Midbrain (tissue), 1 donor: ENCODE results near the gene DNAAF1.
"Not testable (repeated sequence)": the region's sequence is repeated elsewhere in the genome, so short reads cannot be mapped to it uniquely, and the experiment has no call there.

Source experiments
- DNase-seq: peaks from one replicate; lab custom pipeline; 2025; lab: John Stamatoyannopoulos, UW

Gene DNAAF1

GRCh38 chr16:84144859-84145639, at the start of gene DNAAF1, which contains the start of gene HSDL1:
Gene DNAAF1 (plus strand): TSS chr16:84145308. CDS start chr16:84145441, 133 bp downstream.
Gene HSDL1 (minus strand): TSS chr16:84145177. CDS start chr16:84131321, 13,856 bp downstream.
- DNase-seq = peak; percentile 93

DNA sequence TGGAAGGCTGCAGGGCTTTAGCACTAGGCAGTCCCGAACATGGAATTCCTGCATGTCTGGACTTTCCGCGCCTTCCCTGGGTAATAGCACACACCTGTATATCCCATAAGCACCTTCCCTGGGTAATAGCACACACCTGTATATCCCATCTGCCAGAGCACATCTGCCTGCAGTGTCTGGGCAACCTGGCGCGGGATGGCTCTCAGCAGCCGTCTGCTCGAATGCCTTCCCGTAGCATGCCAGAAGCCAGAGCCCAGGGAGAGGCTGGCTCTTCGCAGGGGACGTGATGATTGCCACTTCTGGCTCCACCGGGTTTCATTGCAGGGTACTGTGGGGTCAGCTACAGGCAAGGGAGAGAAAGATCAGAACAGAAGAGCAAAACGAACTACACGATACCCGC, 49.6 kb upstream of the DNAAF1 start:
- DNase-seq = no peak

- DNase-seq = no peak
Measured at GRCh38 chr16:84096447-84097005, 48.6 kb upstream of the DNAAF1 start.

GRCh38 chr16:84098939-84099338, 46.2 kb upstream of the DNAAF1 start:
- no peak for DNase-seq

GRCh38 chr16:84103678-84104077, 41.4 kb upstream of the DNAAF1 start:
- DNase-seq = no peak

DNA sequence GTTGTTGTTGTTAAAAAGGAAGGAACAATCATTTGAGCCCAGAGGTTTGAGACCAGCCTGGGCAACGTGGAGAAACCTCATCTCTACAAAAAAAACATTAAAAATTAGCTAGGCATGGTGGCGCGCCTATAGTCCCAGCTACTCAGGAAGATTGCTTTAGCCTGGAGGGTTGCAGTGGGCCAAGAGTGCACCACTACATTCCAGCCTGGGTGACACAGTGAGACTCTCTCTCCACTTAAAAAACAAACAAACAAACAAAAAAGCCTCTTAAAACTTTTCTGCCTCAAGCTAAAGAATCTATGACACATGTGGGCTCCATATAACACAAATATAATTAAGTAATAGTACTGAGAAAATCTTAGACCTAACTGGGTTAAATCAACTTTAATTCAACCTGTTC, 40.9 kb upstream of the DNAAF1 start:
- no peak for DNase-seq

- no peak for DNase-seq
Measured at GRCh38 chr16:84105301-84105815, 39.8 kb upstream of the DNAAF1 start.

- no peak for DNase-seq
Measured at GRCh38 chr16:84105948-84106740, 39.0 kb upstream of the DNAAF1 start.

GRCh38 chr16:84107921-84108320, 37.2 kb upstream of the DNAAF1 start:
- no peak for DNase-seq

DNA sequence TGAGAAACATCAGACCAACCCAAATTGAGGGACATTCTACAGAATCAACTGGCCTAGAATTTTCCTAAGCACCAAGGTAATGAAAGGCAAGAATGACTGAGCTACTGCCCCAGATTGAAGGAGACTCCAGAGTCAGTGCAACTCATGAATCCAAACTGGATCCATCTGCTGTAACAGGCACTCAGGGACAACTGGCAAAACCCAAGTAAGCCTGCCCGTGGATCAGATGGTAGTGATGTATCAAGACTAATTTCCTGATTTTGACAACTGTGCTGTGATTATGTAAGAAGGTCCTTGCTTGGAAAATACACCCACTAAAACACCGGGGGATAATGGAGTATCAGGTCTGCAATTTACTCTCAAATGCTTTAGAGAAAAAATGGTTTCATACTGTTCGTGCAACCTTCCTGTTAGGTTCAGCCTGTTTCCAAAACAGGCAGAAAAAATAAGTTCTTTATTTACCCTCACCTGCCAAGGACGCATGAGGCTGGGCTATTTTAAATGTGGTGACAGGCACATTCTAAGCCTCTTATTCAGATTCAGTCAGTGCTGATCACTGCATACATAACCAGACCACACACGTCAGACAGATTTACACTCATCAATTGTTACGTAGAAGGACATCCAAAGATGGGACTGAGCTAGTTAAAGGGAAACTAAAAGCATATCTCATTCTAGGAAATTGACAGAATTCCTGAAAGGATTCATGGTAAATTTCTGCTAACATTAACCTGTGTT, 35.3 kb upstream of the DNAAF1 start:
- no peak for DNase-seq

DNA sequence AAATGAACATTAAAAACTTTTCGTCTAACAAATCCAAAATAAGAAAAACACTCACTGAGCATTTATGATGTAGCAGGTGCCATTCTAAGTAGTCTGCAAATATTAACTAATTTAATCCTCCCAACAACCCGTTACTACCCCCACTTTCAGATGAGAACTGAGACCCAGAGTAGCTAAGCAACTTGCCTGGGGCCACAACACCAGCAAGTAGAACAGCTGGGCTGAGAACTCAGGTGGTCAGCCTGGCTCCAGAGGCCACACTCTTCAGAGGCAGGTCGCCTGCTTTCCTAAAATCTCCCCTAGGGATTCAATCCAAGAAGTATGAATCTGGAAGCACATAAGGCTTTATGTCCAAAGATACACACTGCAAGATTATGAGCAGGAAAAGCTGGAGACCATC, 34.6 kb upstream of the DNAAF1 start:
- no peak for DNase-seq

- no peak for DNase-seq
Measured at GRCh38 chr16:84111525-84111924, 33.6 kb upstream of the DNAAF1 start.

GRCh38 chr16:84111949-84112348, 33.2 kb upstream of the DNAAF1 start:
- not testable (repeated sequence) for DNase-seq

DNA sequence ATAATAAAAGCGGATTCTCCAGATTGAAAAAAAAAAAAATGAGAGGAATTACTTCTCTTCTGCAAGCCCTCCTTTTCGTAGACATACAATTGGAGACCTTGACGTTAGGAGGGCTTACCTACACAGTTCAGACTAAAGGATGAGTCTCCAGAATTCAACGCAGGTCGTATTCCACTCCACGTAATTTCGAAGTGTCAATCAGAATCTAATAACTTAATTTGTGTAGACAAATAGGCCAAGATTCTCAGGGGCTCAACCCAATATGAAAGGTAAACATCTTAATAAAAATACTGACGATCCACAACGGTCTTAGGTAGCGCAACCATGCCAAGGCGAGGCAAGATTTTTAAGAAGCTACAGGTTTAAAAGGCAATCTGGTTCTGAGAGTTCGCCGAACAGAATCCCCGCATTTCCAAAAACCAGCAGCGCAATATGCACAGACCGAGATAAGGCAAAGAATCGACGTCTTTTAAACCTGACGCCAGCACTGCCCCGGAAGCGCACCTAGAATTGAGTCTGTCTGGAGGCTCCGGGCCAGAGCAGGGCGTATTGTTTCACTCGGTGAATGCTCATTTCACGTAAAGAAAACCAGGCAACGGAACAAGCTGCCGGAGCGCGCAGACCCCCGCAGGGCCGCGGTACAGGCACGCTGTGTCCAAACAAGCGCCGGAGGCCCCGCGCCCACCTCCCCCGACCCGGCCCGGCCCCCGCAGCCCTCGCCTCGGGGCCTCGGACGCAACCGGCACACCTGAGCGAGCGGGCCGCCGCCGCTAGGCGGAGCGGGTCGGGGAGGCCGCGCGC, 29.0 kb upstream of the DNAAF1 start:
- DNase-seq = peak; percentile 57

- DNase-seq = peak; percentile 98
Measured at GRCh38 chr16:84116720-84117493, 28.2 kb upstream of the DNAAF1 start, which contains the start of gene MBTPS1. Gene MBTPS1 (minus strand): TSS chr16:84116942. CDS start chr16:84101783, 15,159 bp downstream.

GRCh38 chr16:84117494-84117843, 27.6 kb upstream of the DNAAF1 start:
- DNase-seq = peak; percentile 45

GRCh38 chr16:84118315-84118714, 26.8 kb upstream of the DNAAF1 start:
- not testable (repeated sequence) for DNase-seq

GRCh38 chr16:84119368-84119767, 25.7 kb upstream of the DNAAF1 start:
- no peak for DNase-seq

GRCh38 chr16:84120023-84120422, 25.1 kb upstream of the DNAAF1 start:
- no peak for DNase-seq

DNA sequence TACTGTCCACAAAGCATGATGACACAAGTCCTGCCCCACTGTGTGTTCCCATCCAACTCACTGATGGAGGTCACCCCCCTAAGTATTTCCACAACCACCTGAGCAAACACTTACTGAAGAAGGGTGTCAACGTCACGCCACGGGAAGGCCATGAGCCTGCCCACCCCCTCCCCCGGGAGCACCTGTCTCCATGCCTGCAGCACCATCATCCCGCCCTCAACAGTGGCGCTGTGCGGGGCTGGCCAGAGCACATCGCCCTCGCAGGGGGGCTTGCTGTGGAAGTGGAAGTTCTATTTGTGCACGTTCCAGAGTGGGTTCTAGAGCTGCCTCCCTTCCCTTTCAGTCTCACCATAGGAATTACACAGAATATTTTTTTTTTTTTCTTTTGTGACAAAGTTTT, 24.1 kb upstream of the DNAAF1 start:
- no peak for DNase-seq
